ENCODE measurements around the gene PROSER2.

DNA sequence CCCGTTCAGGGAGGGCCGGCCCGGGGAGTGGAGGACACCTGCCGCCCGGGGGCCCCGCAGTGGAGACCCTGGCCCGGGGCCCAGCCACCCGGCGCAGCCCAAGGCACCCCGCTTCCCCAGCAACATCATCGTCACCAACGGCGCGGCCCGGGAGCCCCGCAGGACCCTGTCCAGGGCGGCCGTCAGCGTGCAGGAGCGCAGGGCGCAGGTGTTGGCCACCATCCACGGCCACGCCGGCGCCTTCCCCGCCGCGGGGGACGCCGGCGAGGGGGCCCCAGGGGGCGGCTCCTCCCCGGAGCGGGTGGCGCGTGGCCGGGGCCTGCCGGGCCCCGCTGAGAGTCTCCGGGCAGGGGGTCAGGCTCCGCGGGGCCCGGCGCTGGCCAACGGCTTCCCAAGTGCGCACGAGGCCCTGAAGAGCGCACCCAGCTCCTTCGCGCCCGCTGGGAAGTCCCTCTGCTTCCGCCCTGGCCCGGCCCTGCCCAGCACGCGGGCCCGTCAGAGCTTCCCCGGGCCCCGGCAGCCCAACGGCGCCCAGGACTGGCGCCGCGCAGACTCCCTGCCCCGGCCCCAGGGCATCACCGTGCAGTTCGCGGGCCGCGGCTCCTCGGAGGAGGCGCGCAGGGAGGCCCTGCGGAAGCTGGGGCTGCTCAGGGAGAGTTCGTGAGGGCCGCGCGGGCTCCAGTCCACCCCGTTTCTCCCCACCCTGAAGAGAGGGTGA, 46.7 kb downstream of the PROSER2 start:
- TF ChIP-seq, protein P1, sequence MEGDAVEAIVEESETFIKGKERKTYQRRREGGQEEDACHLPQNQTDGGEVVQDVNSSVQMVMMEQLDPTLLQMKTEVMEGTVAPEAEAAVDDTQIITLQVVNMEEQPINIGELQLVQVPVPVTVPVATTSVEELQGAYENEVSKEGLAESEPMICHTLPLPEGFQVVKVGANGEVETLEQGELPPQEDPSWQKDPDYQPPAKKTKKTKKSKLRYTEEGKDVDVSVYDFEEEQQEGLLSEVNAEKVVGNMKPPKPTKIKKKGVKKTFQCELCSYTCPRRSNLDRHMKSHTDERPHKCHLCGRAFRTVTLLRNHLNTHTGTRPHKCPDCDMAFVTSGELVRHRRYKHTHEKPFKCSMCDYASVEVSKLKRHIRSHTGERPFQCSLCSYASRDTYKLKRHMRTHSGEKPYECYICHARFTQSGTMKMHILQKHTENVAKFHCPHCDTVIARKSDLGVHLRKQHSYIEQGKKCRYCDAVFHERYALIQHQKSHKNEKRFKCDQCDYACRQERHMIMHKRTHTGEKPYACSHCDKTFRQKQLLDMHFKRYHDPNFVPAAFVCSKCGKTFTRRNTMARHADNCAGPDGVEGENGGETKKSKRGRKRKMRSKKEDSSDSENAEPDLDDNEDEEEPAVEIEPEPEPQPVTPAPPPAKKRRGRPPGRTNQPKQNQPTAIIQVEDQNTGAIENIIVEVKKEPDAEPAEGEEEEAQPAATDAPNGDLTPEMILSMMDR (IDR thresholded peaks at IDR 0.05; ENCODE audit: low read depth, low read length) = no peak
- TF ChIP-seq EZH2phosphoT487 (IDR thresholded peaks at IDR 0.05; ENCODE audit: low read depth) = no peak

Data from OCI-LY3 (cell line).